Measurements from ENCODE around the gene TAF8.

The TAF8 gene

DNA sequence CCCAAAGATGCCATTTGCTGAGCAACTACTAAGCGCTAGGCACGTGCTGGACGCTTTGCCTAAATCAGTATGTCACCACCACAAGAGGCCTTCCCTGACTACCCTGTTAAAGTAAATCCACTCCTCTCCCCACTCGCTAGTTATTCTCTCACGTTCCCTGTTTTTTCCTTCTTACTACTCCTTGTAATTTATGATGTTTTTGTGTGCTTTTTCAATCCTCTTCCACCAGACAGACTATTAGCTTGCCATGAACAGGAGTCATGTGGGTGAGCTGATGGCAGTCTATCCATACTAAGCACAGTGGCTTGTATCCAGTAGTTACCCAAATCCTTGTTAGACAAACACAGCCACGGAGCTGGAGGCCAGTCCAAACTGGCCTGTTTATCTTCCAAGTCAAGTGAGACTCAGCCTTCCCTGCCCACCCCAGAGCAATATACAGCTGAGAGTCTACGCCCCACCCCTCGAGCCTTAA is 50.9 kb downstream of the TAF8 start:
- TF ChIP-seq PPARA (CRISPR knock-in tag; IDR thresholded peaks at IDR 0.05; ENCODE audit: borderline replicate concordance) (no peak), ESRRG (CRISPR knock-in tag; IDR thresholded peaks at IDR 0.05) (no peak), ZNF565 (CRISPR knock-in tag; conservative IDR thresholded peaks at IDR 0.05; ENCODE audit: low read depth) (no peak), SNAI2 (CRISPR knock-in tag; IDR thresholded peaks at IDR 0.05) (no peak)
- TF ChIP-seq, protein P1, sequence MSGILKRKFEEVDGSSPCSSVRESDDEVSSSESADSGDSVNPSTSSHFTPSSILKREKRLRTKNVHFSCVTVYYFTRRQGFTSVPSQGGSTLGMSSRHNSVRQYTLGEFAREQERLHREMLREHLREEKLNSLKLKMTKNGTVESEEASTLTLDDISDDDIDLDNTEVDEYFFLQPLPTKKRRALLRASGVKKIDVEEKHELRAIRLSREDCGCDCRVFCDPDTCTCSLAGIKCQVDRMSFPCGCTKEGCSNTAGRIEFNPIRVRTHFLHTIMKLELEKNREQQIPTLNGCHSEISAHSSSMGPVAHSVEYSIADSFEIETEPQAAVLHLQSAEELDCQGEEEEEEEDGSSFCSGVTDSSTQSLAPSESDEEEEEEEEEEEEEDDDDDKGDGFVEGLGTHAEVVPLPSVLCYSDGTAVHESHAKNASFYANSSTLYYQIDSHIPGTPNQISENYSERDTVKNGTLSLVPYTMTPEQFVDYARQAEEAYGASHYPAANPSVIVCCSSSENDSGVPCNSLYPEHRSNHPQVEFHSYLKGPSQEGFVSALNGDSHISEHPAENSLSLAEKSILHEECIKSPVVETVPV (CRISPR knock-in tag; IDR thresholded peaks at IDR 0.05): no peak
- TF ChIP-seq, protein P2, sequence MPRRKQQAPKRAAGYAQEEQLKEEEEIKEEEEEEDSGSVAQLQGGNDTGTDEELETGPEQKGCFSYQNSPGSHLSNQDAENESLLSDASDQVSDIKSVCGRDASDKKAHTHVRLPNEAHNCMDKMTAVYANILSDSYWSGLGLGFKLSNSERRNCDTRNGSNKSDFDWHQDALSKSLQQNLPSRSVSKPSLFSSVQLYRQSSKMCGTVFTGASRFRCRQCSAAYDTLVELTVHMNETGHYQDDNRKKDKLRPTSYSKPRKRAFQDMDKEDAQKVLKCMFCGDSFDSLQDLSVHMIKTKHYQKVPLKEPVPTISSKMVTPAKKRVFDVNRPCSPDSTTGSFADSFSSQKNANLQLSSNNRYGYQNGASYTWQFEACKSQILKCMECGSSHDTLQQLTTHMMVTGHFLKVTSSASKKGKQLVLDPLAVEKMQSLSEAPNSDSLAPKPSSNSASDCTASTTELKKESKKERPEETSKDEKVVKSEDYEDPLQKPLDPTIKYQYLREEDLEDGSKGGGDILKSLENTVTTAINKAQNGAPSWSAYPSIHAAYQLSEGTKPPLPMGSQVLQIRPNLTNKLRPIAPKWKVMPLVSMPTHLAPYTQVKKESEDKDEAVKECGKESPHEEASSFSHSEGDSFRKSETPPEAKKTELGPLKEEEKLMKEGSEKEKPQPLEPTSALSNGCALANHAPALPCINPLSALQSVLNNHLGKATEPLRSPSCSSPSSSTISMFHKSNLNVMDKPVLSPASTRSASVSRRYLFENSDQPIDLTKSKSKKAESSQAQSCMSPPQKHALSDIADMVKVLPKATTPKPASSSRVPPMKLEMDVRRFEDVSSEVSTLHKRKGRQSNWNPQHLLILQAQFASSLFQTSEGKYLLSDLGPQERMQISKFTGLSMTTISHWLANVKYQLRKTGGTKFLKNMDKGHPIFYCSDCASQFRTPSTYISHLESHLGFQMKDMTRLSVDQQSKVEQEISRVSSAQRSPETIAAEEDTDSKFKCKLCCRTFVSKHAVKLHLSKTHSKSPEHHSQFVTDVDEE (CRISPR knock-in tag; IDR thresholded peaks at IDR 0.05): no peak

DNA sequence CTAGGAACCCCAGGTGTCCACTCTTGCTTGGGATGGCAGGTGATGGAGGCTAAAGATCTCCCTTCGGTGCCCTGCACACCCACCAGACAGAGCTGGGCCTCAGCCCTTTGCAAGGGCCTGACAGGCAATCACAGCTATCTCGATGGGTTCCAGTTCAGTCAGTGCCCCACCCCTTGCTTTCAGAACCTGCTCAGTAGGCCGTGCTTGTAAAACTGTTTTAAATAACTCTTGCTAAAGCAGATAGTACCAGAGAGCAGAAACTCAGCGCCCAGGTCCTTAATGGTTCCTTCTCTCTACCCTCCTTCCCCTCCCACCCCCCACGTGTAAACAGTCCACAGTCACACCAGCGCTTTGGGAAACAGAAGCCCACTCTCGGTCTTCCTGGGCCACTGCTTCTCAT is 52.9 kb downstream of the TAF8 start:
- TF ChIP-seq ESRRG (CRISPR knock-in tag; IDR thresholded peaks at IDR 0.05) (no peak), ZFP3 (CRISPR knock-in tag; IDR thresholded peaks at IDR 0.05) (no peak), ZC3H10 (CRISPR knock-in tag; IDR thresholded peaks at IDR 0.05) (no peak), ZNF565 (CRISPR knock-in tag; conservative IDR thresholded peaks at IDR 0.05; ENCODE audit: low read depth) (no peak), TOX (CRISPR knock-in tag; IDR thresholded peaks at IDR 0.05; ENCODE audit: borderline replicate concordance) (no peak), PPARA (CRISPR knock-in tag; IDR thresholded peaks at IDR 0.05; ENCODE audit: borderline replicate concordance) (no peak), BACH2 (CRISPR knock-in tag; IDR thresholded peaks at IDR 0.05; ENCODE audit: borderline replicate concordance) (no peak), OSR1 (CRISPR knock-in tag; IDR thresholded peaks at IDR 0.05) (no peak)
- TF ChIP-seq, protein P1 (CRISPR knock-in tag; IDR thresholded peaks at IDR 0.05): no peak
- TF ChIP-seq, protein P2 (CRISPR knock-in tag; IDR thresholded peaks at IDR 0.05): no peak
- TF ChIP-seq, protein P3, sequence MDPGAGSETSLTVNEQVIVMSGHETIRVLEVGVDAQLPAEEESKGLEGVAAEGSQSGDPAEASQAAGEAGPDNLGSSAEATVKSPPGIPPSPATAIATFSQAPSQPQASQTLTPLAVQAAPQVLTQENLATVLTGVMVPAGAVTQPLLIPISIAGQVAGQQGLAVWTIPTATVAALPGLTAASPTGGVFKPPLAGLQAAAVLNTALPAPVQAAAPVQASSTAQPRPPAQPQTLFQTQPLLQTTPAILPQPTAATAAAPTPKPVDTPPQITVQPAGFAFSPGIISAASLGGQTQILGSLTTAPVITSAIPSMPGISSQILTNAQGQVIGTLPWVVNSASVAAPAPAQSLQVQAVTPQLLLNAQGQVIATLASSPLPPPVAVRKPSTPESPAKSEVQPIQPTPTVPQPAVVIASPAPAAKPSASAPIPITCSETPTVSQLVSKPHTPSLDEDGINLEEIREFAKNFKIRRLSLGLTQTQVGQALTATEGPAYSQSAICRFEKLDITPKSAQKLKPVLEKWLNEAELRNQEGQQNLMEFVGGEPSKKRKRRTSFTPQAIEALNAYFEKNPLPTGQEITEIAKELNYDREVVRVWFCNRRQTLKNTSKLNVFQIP (CRISPR knock-in tag; IDR thresholded peaks at IDR 0.05; ENCODE audit: borderline replicate concordance, low read depth): no peak
- TF ChIP-seq, protein P4, sequence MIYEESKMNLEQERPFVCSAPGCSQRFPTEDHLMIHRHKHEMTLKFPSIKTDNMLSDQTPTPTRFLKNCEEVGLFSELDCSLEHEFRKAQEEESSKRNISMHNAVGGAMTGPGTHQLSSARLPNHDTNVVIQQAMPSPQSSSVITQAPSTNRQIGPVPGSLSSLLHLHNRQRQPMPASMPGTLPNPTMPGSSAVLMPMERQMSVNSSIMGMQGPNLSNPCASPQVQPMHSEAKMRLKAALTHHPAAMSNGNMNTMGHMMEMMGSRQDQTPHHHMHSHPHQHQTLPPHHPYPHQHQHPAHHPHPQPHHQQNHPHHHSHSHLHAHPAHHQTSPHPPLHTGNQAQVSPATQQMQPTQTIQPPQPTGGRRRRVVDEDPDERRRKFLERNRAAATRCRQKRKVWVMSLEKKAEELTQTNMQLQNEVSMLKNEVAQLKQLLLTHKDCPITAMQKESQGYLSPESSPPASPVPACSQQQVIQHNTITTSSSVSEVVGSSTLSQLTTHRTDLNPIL (CRISPR knock-in tag; IDR thresholded peaks at IDR 0.05; ENCODE audit: low read depth): no peak
- ATAC-seq: no peak

More for the DNA sequence above, 50.9 kb downstream of the TAF8 start:
- no peak for ATAC-seq

DNA sequence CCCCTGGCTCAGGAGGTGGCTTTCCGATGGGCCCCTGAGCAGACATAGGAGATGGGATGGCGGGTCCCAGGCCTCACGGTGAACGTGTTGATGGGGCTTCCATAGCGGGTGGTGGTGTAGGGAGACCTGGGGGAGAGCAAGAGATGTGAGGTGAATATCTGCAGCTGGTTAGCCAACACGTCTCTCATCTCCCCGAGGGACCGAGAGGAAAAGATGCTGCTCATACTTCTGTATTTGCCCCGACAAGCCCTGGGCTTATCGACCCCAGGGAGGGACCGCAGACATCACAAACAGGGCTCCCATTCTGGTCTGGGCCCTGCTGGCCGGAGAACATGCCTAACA is 53.4 kb downstream of the TAF8 start:
- no peak for ATAC-seq
- TF ChIP-seq TCF4 (CRISPR knock-in tag; IDR thresholded peaks at IDR 0.05; ENCODE audit: borderline replicate concordance) (no peak), ZNF8 (CRISPR knock-in tag; IDR thresholded peaks at IDR 0.05) (no peak), ZFP30 (CRISPR knock-in tag; IDR thresholded peaks at IDR 0.05) (no peak)
- TF ChIP-seq, protein P2 (CRISPR knock-in tag; IDR thresholded peaks at IDR 0.05): no peak
